ENCODE measurements around the gene HEBP2.

GRCh38 chr6:138467901-138468300 is 63.9 kb downstream of the HEBP2 start:
- no peak for TF ChIP-seq POLR2A (IDR thresholded peaks at IDR 0.05)
- TF ChIP-seq CTCF (IDR thresholded peaks at IDR 0.05) = no peak
